HEK293 (cell line): ENCODE results near the gene TMF1.

ENCODE experiments used
- BCL11B ChIP-seq: fragments of 450-650 bp; formaldehyde crosslinking; IDR thresholded peaks from 2 replicates; pipeline ENCODE4 v1.5.1; 2016; ENCODE audit warnings: low read depth, missing biosample characterization, missing genetic modification characterization
- KLF1 ChIP-seq: fragments of 450-650 bp; formaldehyde crosslinking; IDR thresholded peaks from 2 replicates; pipeline ENCODE4 v1.5.1; 2016; ENCODE audit warnings: missing biosample characterization, missing genetic modification characterization
- ZFHX2 ChIP-seq: fragments of 450-650 bp; formaldehyde crosslinking; conservative IDR thresholded peaks from 2 replicates; pipeline ENCODE4 v1.5.1; 2016; ENCODE audit warnings: missing biosample characterization, missing genetic modification characterization
- ZNF391 ChIP-seq: fragments of 450-650 bp; formaldehyde crosslinking; IDR thresholded peaks from 2 replicates; pipeline ENCODE4 v1.5.1; 2016; ENCODE audit warnings: low read depth, missing biosample characterization, missing genetic modification characterization, borderline replicate concordance
- ZNF621 ChIP-seq: fragments of 450-650 bp; formaldehyde crosslinking; IDR thresholded peaks from 2 replicates; pipeline ENCODE4 v1.5.1; 2017; ENCODE audit warnings: missing biosample characterization, missing genetic modification characterization
- ZSCAN16 ChIP-seq: fragments of 450-650 bp; formaldehyde crosslinking; IDR thresholded peaks from 2 replicates; pipeline ENCODE4 v1.5.1; 2016; ENCODE audit warnings: missing biosample characterization, missing genetic modification characterization
- TF ChIP-seq, protein P1 (sequence below): fragments of 450-650 bp; formaldehyde crosslinking; IDR thresholded peaks from 2 replicates; pipeline ENCODE4 v1.5.1; 2016; ENCODE audit warnings: missing biosample characterization, missing genetic modification characterization

DNA sequence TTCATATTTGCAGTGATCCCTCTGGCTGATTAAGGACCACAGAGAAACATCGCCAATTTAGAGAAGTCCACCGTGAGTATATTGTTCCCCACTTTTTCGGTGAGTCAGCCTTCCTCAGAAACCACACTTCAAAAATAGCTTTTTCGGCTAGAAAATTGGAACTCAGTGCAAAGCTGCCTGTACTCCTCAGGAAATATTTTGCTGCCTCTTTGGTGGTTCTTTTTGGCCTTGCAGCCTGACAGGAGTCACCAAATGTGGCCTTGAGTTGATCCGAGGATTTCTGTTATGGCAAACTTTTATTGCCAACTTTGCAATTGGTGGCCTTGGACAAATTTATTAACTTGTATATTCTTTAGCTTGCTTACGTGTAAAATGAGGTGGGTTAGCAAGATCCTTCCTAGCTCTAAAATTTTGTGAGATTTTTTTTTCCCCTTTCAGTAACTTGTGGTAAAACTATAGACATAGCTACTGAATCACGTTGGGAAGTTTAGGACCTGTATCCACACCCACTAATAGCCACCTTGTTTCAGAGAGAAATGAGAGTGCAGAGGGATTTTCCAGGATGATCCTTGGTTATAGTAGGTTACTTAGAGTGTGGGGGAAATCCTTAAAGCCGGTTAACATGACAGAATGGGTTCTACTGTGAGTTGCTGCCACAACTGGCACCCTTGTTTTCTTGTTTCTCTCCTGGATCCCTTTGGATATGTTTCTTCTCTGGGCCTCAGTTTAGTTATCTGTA is 42.5 kb upstream of the TMF1 start:
- TF ChIP-seq ZFHX2 (tag by site-specific recombination) (no peak), ZNF621 (tag by site-specific recombination) (no peak), KLF1 (tag by site-specific recombination) (no peak), ZNF391 (no peak), ZSCAN16 (tag by site-specific recombination) (no peak), BCL11B (tag by site-specific recombination) (no peak)
- TF ChIP-seq, protein P1, sequence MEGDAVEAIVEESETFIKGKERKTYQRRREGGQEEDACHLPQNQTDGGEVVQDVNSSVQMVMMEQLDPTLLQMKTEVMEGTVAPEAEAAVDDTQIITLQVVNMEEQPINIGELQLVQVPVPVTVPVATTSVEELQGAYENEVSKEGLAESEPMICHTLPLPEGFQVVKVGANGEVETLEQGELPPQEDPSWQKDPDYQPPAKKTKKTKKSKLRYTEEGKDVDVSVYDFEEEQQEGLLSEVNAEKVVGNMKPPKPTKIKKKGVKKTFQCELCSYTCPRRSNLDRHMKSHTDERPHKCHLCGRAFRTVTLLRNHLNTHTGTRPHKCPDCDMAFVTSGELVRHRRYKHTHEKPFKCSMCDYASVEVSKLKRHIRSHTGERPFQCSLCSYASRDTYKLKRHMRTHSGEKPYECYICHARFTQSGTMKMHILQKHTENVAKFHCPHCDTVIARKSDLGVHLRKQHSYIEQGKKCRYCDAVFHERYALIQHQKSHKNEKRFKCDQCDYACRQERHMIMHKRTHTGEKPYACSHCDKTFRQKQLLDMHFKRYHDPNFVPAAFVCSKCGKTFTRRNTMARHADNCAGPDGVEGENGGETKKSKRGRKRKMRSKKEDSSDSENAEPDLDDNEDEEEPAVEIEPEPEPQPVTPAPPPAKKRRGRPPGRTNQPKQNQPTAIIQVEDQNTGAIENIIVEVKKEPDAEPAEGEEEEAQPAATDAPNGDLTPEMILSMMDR (tag by site-specific recombination): no peak
